Measurements from ENCODE around the gene PTPN11. TPM values are rescaled to one million over a fixed set of nuclear protein-coding genes. Genes with fewer than 3 reads are reported as not detected.

PTPN11 gene
- total RNA-seq, 2 experiments from 2014 or later = 44.6 to 46.4 TPM

GRCh38 chr12:112482733-112483132 lies 64.0 kb downstream of the PTPN11 start:
- no peaks in the 10 kb centered on the region for H3K9me3 Mint-ChIP-seq
- H3K27ac ChIP-seq (ENCODE audit: low read depth in 1 of 2, low read length in 2 of 2) = no peak overlapping the region
- ATAC-seq (ENCODE audit: poor library complexity) = no peak
- no peaks in the 10 kb centered on the region for H3K4me1 Mint-ChIP-seq (ENCODE audit: low read depth)
- no peak overlapping the region for H3K27ac Mint-ChIP-seq
- no peaks in the 10 kb centered on the region for H3K27me3 ChIP-seq (ENCODE audit: control insufficient read depth in 1 of 2, insufficient read depth in 2 of 2, low read length in 2 of 2)
- CTCF ChIA-PET = no interaction called here
- H3K36me3 Mint-ChIP-seq (ENCODE audit: low read depth) = peaks cover 95% of the 10 kb centered on the region
- no peak overlapping the region for H3K4me3 ChIP-seq (ENCODE audit: low read length)
- POLR2A ChIA-PET = no interaction called here
- no peaks in the 10 kb centered on the region for H3K9me3 ChIP-seq (ENCODE audit: control insufficient read depth in 1 of 2, insufficient read depth in 1 of 2, low read length in 2 of 2)
- H3K27me3 Mint-ChIP-seq = no peaks in the 10 kb centered on the region
- no peak for TF ChIP-seq CTCF (IDR thresholded peaks at IDR 0.05)
- no peaks in the 10 kb centered on the region for H3K4me1 ChIP-seq (ENCODE audit: insufficient read depth, low read length)
- H3K36me3 ChIP-seq (ENCODE audit: insufficient read depth, low read length) = peaks cover 83% of the 10 kb centered on the region
- no peak for DNase-seq
- intact Hi-C loops (cut with DNase I, micrococcal nuclease) = no loop called here
- H3K4me3 Mint-ChIP-seq = no peak overlapping the region

DNA sequence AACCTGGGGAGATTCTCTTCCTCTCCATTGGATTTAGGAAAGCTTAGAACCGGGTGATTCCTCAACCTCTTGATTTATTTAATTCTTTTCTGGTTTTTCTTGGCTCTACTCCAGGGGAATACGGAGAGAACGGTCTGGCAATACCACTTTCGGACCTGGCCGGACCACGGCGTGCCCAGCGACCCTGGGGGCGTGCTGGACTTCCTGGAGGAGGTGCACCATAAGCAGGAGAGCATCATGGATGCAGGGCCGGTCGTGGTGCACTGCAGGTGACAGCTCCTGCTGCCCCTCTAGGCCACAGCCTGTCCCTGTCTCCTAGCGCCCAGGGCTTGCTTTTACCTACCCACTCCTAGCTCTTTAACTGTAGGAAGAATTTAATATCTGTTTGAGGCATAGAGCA lies 67.6 kb downstream of the PTPN11 start:
- no peak for TF ChIP-seq CTCF (IDR thresholded peaks at IDR 0.05)
- CTCF ChIA-PET = no interaction called here
- POLR2A ChIA-PET = no interaction called here
- no peak overlapping the region for H3K4me3 Mint-ChIP-seq
- H3K36me3 ChIP-seq (ENCODE audit: insufficient read depth, low read length) = peaks cover 89% of the 10 kb centered on the region
- no peak overlapping the region for H3K4me3 ChIP-seq (ENCODE audit: low read length)
- DNase-seq = no peak
- H3K27ac Mint-ChIP-seq = no peak overlapping the region
- no peaks in the 10 kb centered on the region for H3K4me1 Mint-ChIP-seq (ENCODE audit: low read depth)
- no peak overlapping the region for H3K27ac ChIP-seq (ENCODE audit: low read depth in 1 of 2, low read length in 2 of 2)
- H3K9me3 Mint-ChIP-seq = no peaks in the 10 kb centered on the region
- H3K27me3 ChIP-seq (ENCODE audit: control insufficient read depth in 1 of 2, insufficient read depth in 2 of 2, low read length in 2 of 2) = no peaks in the 10 kb centered on the region
- no peak for ATAC-seq (ENCODE audit: poor library complexity)
- no peaks in the 10 kb centered on the region for H3K4me1 ChIP-seq (ENCODE audit: insufficient read depth, low read length)
- H3K36me3 Mint-ChIP-seq (ENCODE audit: low read depth) = peaks cover 94% of the 10 kb centered on the region
- no peaks in the 10 kb centered on the region for H3K27me3 Mint-ChIP-seq
- intact Hi-C loops (cut with DNase I, micrococcal nuclease) = no loop called here
- no peaks in the 10 kb centered on the region for H3K9me3 ChIP-seq (ENCODE audit: control insufficient read depth in 1 of 2, insufficient read depth in 1 of 2, low read length in 2 of 2)

GRCh38 chr12:112488257-112488876 lies 69.6 kb downstream of the PTPN11 start:
- Histone ChIP-seq H3K36me3 (ENCODE audit: insufficient read depth, low read length) (peaks cover 78% of the 10 kb centered on the region), H3K9me3 (ENCODE audit: control insufficient read depth in 1 of 2, insufficient read depth in 1 of 2, low read length in 2 of 2) (no peaks in the 10 kb centered on the region), H3K4me3 (ENCODE audit: low read length) (no peak overlapping the region), H3K27ac (ENCODE audit: low read depth in 1 of 2, low read length in 2 of 2) (no peak overlapping the region), H3K27me3 (ENCODE audit: control insufficient read depth in 1 of 2, insufficient read depth in 2 of 2, low read length in 2 of 2) (no peaks in the 10 kb centered on the region), H3K4me1 (ENCODE audit: insufficient read depth, low read length) (no peaks in the 10 kb centered on the region)
- Mint-ChIP-seq H3K27ac (no peak overlapping the region), H3K4me3 (no peak overlapping the region), H3K9me3 (no peaks in the 10 kb centered on the region), H3K4me1 (ENCODE audit: low read depth) (no peaks in the 10 kb centered on the region), H3K36me3 (ENCODE audit: low read depth) (peaks cover 90% of the 10 kb centered on the region), H3K27me3 (no peaks in the 10 kb centered on the region)
- ATAC-seq (ENCODE audit: poor library complexity) (no peak), DNase-seq (no peak)
- ChIA-PET POLR2A (no interaction called here), CTCF (no interaction called here)
- TF ChIP-seq CTCF (IDR thresholded peaks at IDR 0.05) = no peak
- intact Hi-C loops (cut with DNase I, micrococcal nuclease) = no loop called here

Measured in CD4-positive, alpha-beta T cell (primary cell).